Measurements from ENCODE around the gene INO80.
"Not testable (repeated sequence)": the region's sequence is repeated elsewhere in the genome, so short reads cannot be mapped to it uniquely, and the experiment has no call there.

Gene INO80

GRCh38 chr15:41115161-41115651 is 874 bp downstream of the INO80 start:
- no peak for DNase-seq

DNA sequence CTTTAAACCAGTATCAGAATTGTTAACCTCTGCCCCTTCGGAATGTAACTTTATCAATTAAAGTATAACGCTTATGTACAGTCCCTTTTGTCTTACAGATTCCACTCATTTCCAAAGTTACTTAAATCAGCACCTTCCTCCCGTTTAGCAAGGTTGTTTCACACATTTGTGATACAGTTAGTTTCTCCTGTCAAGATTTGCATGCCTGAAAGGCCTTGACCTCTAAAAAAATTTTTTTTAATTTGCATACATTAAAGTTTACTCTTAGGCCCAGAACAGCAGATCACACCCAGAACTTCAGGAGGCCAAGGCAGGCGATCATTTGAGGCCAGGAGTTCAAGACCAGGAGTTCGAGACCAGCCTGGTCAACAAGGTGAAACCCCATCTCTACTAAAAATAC is 9.1 kb downstream of the INO80 start:
- no peak for DNase-seq

GRCh38 chr15:41105348-41106334 is 10.4 kb downstream of the INO80 start:
- DNase-seq, result no peak

DNA sequence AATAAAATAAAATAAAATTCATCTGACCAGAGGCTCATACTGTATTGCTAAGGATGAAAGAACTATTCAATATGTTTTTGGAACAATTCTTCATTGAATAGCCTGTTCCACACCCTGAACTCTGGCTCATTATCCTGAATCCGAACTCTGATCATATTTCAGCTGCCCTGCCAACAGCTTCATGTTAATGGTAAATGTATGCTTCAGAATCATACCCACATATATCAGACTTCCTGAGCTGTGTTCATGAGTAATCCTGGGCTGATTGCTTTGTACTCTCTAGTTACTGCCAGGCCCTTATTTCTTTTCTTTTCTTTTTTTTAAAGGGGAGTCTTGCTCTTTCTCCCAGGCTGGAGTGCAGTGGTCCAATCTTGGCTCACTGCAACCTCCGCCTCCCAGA is 11.8 kb downstream of the INO80 start:
- DNase-seq, result no peak

GRCh38 chr15:41102854-41103253 is 13.2 kb downstream of the INO80 start:
- no peak for DNase-seq

DNA sequence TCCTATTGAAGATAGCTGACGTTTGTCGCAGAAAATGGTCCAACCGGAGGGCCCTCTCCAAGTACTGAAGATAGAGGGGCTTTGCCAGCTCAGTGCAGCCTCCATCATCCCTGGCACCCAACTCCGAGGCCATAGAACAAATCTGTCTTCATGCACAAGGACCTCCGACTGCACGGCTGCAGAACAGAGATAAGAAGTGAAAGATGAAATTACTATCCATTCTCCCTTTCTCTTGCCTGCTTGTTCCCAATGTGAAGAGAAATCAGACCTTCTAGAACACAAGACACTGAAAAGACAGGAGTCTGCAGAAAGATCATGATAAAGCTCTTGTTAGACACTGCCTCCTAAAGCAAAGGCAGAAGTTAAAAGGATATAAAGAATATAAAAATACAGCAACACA is 19.9 kb downstream of the INO80 start:
- no peak for DNase-seq

- DNase-seq, result no peak
Observed at GRCh38 chr15:41085029-41085428, 31.1 kb downstream of the INO80 start.

GRCh38 chr15:41080144-41080543 is 35.9 kb downstream of the INO80 start:
- DNase-seq, result no peak

GRCh38 chr15:41079717-41080116 is 36.4 kb downstream of the INO80 start:
- no peak for DNase-seq

DNA sequence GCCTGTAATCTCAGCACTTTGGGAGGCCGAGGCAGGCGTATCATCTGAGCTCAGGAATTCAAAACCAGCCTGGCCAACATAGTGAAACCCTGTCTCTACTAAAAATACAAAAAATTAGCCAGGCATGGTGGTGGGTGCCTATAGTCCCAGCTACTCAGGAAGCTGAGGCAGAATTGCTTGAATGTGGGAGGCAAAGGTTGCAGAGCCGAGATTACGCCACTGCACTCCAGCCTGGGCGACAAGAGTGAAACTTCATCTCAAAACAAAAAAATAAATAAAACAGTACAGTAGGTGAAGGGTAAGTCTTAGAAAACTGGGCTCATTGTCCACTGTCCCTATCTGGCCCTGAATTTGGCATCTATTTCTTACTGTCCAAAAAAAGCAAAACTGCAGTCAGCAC is 37.2 kb downstream of the INO80 start:
- DNase-seq, result not testable (repeated sequence)

DNA sequence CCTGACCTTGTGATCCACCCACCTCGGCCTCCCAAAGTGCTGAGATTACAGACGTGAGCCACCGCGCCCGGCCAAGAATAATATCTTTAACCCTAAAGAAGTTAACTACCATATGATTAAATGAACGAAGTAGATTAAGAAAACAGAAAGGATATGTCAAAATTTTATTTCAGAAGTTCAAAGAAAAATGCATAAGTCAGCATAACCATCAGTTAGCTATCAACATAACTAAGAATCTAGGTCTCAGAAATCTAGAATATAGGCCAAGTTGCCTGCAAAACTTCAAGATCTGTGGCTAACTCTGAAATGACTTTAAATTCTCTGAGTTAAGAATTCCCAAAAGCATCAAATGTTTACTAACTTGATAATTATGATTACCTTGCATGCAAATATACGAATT is 38.0 kb downstream of the INO80 start:
- DNase-seq, result no peak

DNA sequence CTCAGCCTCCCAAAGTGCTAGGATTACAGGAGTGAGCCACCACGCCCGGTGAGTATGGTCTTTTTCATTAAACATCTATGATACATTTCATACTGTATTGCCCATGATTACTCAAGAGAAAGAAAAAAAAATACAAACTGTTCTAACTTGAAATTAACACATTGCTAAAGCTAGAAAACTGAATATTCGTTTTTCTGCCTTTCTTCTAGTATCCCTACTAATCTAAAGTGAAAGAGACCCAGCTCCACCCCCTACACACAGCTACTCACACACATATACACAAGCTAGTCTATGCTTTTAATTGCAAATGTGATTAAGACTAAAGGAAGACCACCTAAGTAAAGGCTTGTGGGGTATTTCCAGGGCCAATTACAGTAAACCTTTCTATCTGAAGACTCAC is 43.1 kb downstream of the INO80 start:
- no peak for DNase-seq

DNA sequence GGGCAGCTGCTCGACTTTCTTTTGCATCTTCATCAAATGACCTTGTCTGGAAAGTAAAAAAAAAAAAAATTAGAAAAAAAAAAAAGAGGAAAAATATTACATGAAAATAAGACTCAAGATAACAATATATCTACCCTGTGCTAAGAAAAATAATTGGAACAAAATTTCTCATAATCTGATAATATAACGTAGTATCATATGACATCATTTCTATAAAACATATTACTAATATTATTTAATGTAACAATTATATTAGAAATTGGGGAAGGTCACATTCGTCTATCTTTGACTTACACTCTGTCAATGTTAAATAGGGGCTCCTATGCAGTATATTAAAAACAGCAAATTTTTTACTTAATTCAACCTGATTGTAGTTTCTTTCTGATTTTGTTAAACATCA is 44.1 kb downstream of the INO80 start:
- DNase-seq, result no peak

GRCh38 chr15:41066516-41066915 is 49.6 kb downstream of the INO80 start:
- DNase-seq, result no peak

DNA sequence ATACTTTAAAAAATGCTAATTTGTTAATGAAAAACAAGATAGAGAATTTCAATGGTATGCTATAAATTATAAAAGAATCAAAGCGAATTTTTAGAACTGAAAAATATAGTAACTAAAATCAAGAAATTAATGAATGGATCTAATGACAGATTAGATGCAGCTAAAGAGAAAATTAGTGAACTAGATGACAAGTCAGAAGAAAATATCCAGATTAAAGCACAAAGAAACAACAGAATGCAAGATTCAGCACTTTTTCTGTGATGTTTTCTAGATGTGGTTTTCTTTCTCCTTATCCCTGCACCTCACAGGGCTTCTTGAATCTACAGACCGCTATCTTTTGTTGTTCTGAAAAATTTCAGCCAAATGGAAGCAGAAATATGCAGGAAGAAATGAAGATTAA is 54.4 kb downstream of the INO80 start:
- DNase-seq, result no peak

DNA sequence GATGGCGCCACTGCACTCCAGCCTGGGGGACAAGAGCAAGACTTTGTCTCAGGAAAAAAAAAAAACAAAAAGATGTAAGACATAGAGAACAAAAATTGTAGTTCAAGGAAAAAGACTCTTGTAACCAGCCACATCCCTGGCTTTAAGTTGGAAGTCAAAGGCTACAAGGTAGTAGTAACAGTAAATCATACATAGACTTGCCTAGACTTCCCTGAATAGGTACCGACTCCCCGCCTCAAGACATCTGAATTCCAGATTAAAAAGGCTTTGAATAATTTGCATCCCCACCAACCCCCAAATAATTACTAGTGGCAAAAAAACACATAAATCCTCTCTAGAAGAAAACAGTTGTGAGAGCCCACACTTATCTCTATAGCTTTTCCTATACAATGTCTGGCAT is 55.6 kb downstream of the INO80 start:
- no peak for DNase-seq

DNA sequence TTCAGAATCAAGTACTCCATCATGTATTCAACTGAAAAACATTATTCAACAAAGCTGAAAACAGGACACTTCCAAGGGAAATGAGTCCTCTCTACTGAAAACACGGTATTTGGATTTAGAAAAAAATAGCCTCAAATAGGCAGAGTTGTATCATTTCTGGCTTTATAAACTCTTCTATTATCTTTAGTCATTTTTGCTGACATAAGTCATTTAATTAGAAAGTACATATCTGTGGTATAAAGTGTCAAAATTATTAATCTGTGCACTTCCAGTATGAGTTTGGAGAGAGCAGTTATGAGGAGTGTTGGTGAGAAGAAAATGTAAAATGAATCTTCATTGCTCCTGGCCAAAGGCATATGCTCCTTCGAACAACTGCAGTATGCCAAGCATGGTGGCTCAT is 59.3 kb downstream of the INO80 start:
- no peak for DNase-seq

DNA sequence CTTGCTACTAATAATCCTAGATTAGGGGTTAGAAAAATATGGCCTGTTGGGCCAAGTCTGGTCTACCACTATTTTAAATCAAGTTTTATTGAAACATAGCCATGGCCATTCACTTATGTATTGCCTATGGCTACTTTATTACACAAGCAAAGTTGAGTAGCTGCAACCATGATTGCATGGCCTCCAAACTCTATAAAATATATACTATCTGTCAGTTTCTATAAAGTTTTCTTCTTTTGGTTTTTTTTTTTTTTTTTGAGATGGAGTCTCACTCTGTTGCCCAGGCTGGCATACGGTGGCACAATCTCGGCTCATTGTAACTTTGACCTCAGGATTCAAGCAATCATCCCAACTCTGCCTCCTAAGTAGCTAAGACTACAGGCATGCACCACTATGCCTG is 60.4 kb downstream of the INO80 start:
- DNase-seq, result no peak

DNA sequence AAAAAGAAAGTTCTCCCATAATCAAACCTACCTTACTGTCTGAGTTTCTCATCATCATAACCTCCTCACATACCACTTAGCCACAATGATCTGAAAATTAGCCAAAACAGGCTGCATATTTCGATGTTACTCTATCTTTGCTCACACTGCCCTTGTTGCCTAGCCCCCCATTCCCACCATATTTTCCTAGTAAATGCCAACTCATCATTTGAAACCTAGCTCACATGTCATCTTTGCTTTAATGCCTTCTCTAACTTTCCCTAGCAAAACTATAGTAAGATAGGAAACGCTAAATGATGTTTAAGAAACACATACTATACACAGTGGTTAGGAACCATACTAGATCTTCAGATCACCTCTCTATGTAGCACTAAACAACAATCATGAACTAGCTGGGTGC is 64.9 kb downstream of the INO80 start:
- DNase-seq, result no peak

- DNase-seq, result no peak
Observed at GRCh38 chr15:41048852-41049251, 67.2 kb downstream of the INO80 start.

GRCh38 chr15:41048397-41048796 is 67.7 kb downstream of the INO80 start:
- DNase-seq, result no peak

- DNase-seq, result no peak
Observed at GRCh38 chr15:41047474-41047873, 68.6 kb downstream of the INO80 start.

DNA sequence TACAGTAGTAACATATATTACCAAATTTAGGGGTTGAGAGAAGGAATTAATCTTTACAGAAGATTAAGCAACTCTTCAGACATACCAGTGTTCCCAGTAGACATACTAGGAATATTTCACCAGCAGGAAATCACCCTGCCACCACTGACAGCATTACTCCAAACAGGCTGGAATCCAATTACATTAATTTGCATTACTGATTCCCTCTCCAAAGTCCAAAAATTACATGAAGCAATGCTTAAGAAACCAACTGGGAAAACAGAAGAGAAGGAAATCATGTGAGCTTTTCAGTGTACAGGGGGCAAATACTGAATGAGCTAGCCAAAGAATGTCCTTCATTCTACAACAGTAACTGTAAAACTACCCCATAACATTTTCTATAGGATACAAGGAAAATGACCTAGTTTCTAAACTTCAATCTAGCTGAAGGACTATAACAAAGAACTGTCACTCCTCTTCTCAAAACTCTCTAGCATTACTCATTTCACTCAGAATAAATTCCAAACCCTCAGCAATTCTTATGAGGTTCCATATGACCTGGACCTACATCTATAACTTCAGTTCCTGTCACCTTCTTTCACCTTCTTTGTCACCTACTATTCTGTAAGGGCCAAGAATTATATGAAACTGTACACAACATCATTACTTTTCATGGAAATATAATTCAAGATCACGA is 72.7 kb downstream of the INO80 start:
- no peak for DNase-seq

DNA sequence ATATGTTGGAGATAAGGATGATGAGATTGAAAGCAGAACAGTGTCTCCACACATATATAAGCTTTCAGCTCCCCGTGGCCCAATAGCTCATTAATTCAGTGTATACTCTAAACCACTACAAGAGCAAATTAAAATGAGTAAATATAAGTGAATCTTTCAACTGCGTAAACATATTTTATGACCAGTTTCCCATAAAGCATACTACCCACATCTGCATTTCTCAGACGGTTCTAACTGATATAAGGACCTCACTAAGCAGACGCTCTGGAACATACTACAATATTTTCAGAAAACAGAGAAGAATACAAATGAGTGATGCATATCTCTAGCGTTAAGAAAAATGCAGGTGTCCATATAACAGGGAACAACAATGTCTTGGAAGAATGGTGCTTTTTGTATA is 73.2 kb downstream of the INO80 start:
- no peak for DNase-seq

Data from NCI-H2029 treated with DMSO at 0.1 percent for 48 hours (cell line).